OCI-LY7 (cell line): ENCODE data around the gene MBTD1. TPM values are rescaled to one million over a fixed set of nuclear protein-coding genes. Genes with fewer than 3 reads are reported as not detected.

ENCODE experiments used
- BruUV-seq: library from RNA; stranded (reverse); fragments of 400-500 nt; replicated peaks from 2 replicates; lab custom pipeline; 2021; lab: Mats Ljungman, UMichigan
- CTCF ChIA-PET: fragments of 300-600 bp; sonication (Branson Sonifier 250); formaldehyde crosslinking; loops from one replicate; lab custom pipeline; 2022; ENCODE audit warnings: antibody characterized with exemption; ENCODE audit not compliant: unreplicated experiment; lab: Charles Lee
- POLR2A ChIA-PET: fragments of 300-600 bp; sonication (Branson Sonifier 250); formaldehyde crosslinking; loops from one replicate; lab custom pipeline; 2022; ENCODE audit warnings: antibody characterized with exemption; lab: Charles Lee
- DNase-seq: peaks from one replicate; pipeline ENCODE4 v3.0.0-alpha.2; 2015; ENCODE audit warnings: low spot score
- H2AFZ ChIP-seq: fragments of 200-600 bp; sonication (generic), shearing (Covaris generic); 2 replicates; pipeline ENCODE4 v1.6.1; 2014; ENCODE audit warnings: mild to moderate bottlenecking, antibody characterized with exemption, low read length, moderate library complexity
- H3K27ac ChIP-seq: fragments of 200-600 bp; sonication (generic); 2 replicates; pipeline ENCODE4 v1.5.1; 2014; ENCODE audit warnings: mixed run types, low read depth, mild to moderate bottlenecking, moderate library complexity, low read length, inconsistent platforms; ENCODE audit not compliant: poor library complexity, severe bottlenecking
- H3K36me3 ChIP-seq: fragments of 200-600 bp; sonication (generic); 2 replicates; pipeline ENCODE4 v1.6.1; 2014; ENCODE audit warnings: mild to moderate bottlenecking, antibody characterized with exemption, low read length, moderate library complexity, mixed read lengths; ENCODE audit not compliant: insufficient read depth
- H3K4me1 ChIP-seq: fragments of 200-600 bp; sonication (generic); 2 replicates; pipeline ENCODE4 v1.5.1; 2014; ENCODE audit warnings: mild to moderate bottlenecking, low read length; ENCODE audit not compliant: insufficient read depth, poor library complexity, severe bottlenecking
- H3K4me2 ChIP-seq: fragments of 200-600 bp; sonication (generic); 2 replicates; pipeline ENCODE4 v1.6.1; 2014; ENCODE audit warnings: mild to moderate bottlenecking, low read length
- H3K4me3 ChIP-seq: fragments of 200-600 bp; sonication (generic); 2 replicates; pipeline ENCODE4 v1.5.1; 2014; ENCODE audit warnings: mild to moderate bottlenecking, low read depth, low read length; ENCODE audit not compliant: poor library complexity, severe bottlenecking
- H3K79me2 ChIP-seq: fragments of 200-600 bp; sonication (generic); 2 replicates; pipeline ENCODE4 v1.6.1; 2016; ENCODE audit warnings: low read depth, mild to moderate bottlenecking, low read length, moderate library complexity, mixed read lengths; ENCODE audit not compliant: insufficient read depth
- H3K9me2 ChIP-seq: fragments of 200-600 bp; sonication (generic); 2 replicates; pipeline ENCODE4 v1.6.1; 2016; ENCODE audit warnings: mild to moderate bottlenecking, low read length, mixed read lengths; ENCODE audit not compliant: insufficient read depth
- H3K9me3 ChIP-seq: fragments of 200-600 bp; sonication (generic); 2 replicates; pipeline ENCODE4 v1.6.1; 2014; ENCODE audit warnings: mild to moderate bottlenecking, mixed run types, low read length, mixed read lengths
- H4K20me1 ChIP-seq: fragments of 200-600 bp; sonication (generic); 2 replicates; pipeline ENCODE4 v1.6.1; 2014; ENCODE audit warnings: mild to moderate bottlenecking, antibody characterized with exemption, low read length, moderate library complexity, mixed read lengths; ENCODE audit not compliant: insufficient read depth
- CTCF ChIP-seq: fragments of 200-600 bp; sonication (generic); conservative IDR thresholded peaks from 2 replicates; pipeline ENCODE4 v1.5.1; 2014; ENCODE audit warnings: mild to moderate bottlenecking, antibody characterized with exemption, low read length, moderate library complexity, mixed read lengths
- EZH2phosphoT487 ChIP-seq: fragments of 200-600 bp; sonication (generic); IDR thresholded peaks from 2 replicates; pipeline ENCODE4 v1.6.1; 2018; ENCODE audit warnings: low read depth, borderline replicate concordance, mild to moderate bottlenecking, mixed run types, antibody characterized with exemption, low read length, moderate library complexity, mixed read lengths
- intact Hi-C: fragments of 100-400 bp; cut with micrococcal nuclease; formaldehyde crosslinking; loops from one replicate; pipeline ENCODE4 v1.10.0; 2022; ENCODE audit not compliant: unreplicated experiment
- total RNA-seq, 2 experiments: library from RNA; depleted of rRNA in 1 of 2; stranded (reverse); fragments of >200 nt in 1 of 2; shearing (Covaris generic) in 1 of 2; gene quantifications; 2 replicates each; pipeline ENCODE4 v1.2.3, GENCODE V29; 2014 to 2022

MBTD1 gene
- total RNA-seq, 2 experiments from 2014 or later = 17.3 to 39.1 TPM

GRCh38 chr17:51154176-51154575 lies 105.7 kb downstream of the MBTD1 start:
- Histone ChIP-seq H3K4me2 (peak overlapping the region; percentile 90), H3K36me3 (peaks cover 45% of the 10 kb centered on the region), H4K20me1 (peaks cover 5% of the 10 kb centered on the region; the same call in 1 of the 2 replicates), H3K27ac (peak overlapping the region; percentile 46), H3K79me2 (peaks cover 55% of the 10 kb centered on the region), H3K9me3 (no peaks in the 10 kb centered on the region), H3K4me3 (peak overlapping the region; percentile 91), H3K4me1 (peaks cover 21% of the 10 kb centered on the region), H3K9me2 (no peaks in the 10 kb centered on the region), H2AFZ (peak overlapping the region; percentile 22; the same call in 1 of the 2 replicates)
- BruUV-seq = TSS peak; percentile 65
- ChIA-PET CTCF (no interaction called here), POLR2A (interaction anchor here (0.9 to 1.7 kb wide), 3 partner anchors 11 to 77 kb away, joined by 3 to 10 read pairs (median 4); partner anchors contain the start of gene SPAG9)
- intact Hi-C loops = no loop called here
- no peak for TF ChIP-seq EZH2phosphoT487
- no peak for TF ChIP-seq CTCF
- DNase-seq = peak; percentile 49

GRCh38 chr17:51153210-51154072 lies 106.4 kb downstream of the MBTD1 start, which contains the start of gene NME1:
Gene NME1, plus strand, starts transcription at chr17:51153559. Its CDS starts 2,096 bp downstream, at chr17:51155655.
- intact Hi-C loops = loop anchor here (1.0 kb wide), 2 partner anchors 33 to 152 kb away; partner anchors contain the start of gene SPAG9
- BruUV-seq = no TSS peak
- H4K20me1 ChIP-seq = peaks cover 5% of the 10 kb centered on the region; the same call in 1 of the 2 replicates
- H3K79me2 ChIP-seq = peaks cover 50% of the 10 kb centered on the region
- ChIA-PET CTCF (interaction anchor here (0.5 to 1.3 kb wide), 3 partner anchors 77 to 162 kb away, joined by 3 read pairs; no protein-coding TSS in a partner anchor), POLR2A (interaction anchor here (1.1 to 1.6 kb wide), 2 partner anchors 9 to 33 kb away, joined by 10 to 13 read pairs; partner anchors contain the start of gene SPAG9)
- H3K36me3 ChIP-seq = peaks cover 38% of the 10 kb centered on the region
- H3K9me2 ChIP-seq = no peaks in the 10 kb centered on the region
- peak within 1 kb of the TSS; percentile 91 for H3K4me3 ChIP-seq
- TF ChIP-seq EZH2phosphoT487 (no peak), CTCF (peak; percentile 97)
- DNase-seq = peak; percentile 99
- H2AFZ ChIP-seq = peak within 1 kb of the TSS; percentile 100
- peaks cover 21% of the 10 kb centered on the region for H3K4me1 ChIP-seq
- H3K4me2 ChIP-seq = peak within 1 kb of the TSS; percentile 90
- H3K9me3 ChIP-seq = no peaks in the 10 kb centered on the region
- peak within 1 kb of the TSS; percentile 70 for H3K27ac ChIP-seq
